ENCODE data around the gene TRMT61B.

TRMT61B gene

DNA sequence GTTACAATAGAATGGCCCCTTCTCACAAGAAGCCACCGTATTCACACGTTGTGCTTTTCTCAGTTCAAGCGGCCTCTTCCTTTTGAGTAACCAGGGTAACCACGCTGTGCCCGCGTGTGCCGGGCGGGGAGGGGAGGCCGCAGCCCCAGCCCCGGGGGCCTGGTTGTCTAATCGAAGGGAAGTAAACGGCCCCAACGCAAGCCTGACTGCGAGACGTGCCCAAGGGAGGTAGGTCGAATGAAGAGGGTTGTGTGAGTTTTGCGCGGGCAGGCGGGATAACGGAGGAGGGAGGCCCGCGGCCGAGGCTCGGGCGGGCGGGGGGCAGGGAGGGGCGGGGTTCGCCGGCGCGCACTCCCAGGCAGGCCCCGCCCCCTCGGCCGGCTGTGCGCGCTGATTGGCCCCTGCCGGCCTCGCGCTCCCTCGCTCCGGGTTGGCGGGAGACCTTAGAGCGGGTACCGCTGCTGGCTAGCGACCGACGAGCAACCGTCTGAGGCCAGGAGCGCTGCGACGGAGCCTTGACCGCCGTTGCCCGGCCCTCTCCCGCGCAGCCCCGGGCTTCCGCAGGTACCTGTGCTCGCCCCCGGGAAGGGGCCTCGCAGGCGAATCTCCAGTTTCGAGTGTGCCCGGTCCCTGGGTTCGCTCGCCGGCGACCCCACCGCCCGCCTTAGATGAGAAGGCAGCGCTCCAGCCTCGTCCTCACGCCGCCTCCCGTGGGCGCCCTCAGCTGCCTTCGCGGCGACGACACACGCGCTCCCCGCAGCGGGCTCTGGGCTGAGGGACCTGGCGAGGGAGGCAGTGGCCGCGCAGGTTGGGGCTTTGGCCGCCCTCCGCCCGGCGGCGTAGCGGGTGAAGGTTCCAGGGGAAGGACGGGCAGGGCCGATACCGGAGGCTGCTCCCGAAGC, 59.5 kb downstream of the TRMT61B start, which contains the start of gene SPDYA:
Gene SPDYA, plus strand, starts transcription at position 451 of the 902 bp plus-strand sequence. CDS start 5,181 bp downstream, outside the sequence.
- Histone ChIP-seq H3K9ac (ENCODE audit: low read length) (peak within 1 kb of the TSS; percentile 55), H3K9me3 (ENCODE audit: control insufficient read depth, low read depth, low read length) (no peaks in the 10 kb centered on the region), H3K27ac (ENCODE audit: low read length) (no peak within 1 kb of the TSS), H3K36me3 (ENCODE audit: control insufficient read depth, low read depth, low read length) (no peaks in the 10 kb centered on the region), H3K27me3 (ENCODE audit: control insufficient read depth, insufficient read depth, low read length) (peaks cover 31% of the 10 kb centered on the region), H3K4me1 (ENCODE audit: control insufficient read depth, low read depth, low read length) (peaks cover 5% of the 10 kb centered on the region), H3K4me3 (ENCODE audit: low read length) (peak within 1 kb of the TSS; percentile 56)

DNA sequence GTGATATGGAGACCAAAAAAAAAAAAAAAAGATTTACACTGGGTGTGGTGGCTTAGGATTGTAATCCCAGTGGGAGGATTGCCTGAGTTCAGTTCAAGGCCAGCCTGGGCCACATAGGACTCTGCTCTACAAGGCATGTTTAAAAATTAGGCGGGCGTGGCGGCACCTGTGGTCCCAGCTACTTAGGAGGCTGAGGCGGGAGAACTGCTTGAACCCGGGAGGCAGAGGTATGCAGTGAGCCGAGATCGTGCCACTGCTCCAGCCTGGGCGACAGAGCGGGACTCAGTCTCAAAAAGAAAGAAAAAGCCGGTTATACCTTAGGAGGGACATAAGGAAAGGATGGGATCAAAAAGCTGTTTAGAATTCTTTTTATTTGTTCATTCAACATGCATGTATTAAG, 60.2 kb downstream of the TRMT61B start:
- peak overlapping the region; percentile 56 for H3K4me3 ChIP-seq (ENCODE audit: low read length)
- peaks cover 31% of the 10 kb centered on the region for H3K27me3 ChIP-seq (ENCODE audit: control insufficient read depth, insufficient read depth, low read length)
- peaks cover 5% of the 10 kb centered on the region for H3K4me1 ChIP-seq (ENCODE audit: control insufficient read depth, low read depth, low read length)
- no peak overlapping the region for H3K27ac ChIP-seq (ENCODE audit: low read length)
- H3K9ac ChIP-seq (ENCODE audit: low read length), result peak overlapping the region; percentile 55
- no peaks in the 10 kb centered on the region for H3K36me3 ChIP-seq (ENCODE audit: control insufficient read depth, low read depth, low read length)
- no peaks in the 10 kb centered on the region for H3K9me3 ChIP-seq (ENCODE audit: control insufficient read depth, low read depth, low read length)

GRCh38 chr2:28802975-28803429, 67.1 kb downstream of the TRMT61B start:
- Histone ChIP-seq H3K27me3 (ENCODE audit: control insufficient read depth, insufficient read depth, low read length) (no peaks in the 10 kb centered on the region), H3K4me1 (ENCODE audit: control insufficient read depth, low read depth, low read length) (no peaks in the 10 kb centered on the region), H3K4me3 (ENCODE audit: low read length) (no peak overlapping the region), H3K27ac (ENCODE audit: low read length) (no peak overlapping the region), H3K36me3 (ENCODE audit: control insufficient read depth, low read depth, low read length) (peaks cover 30% of the 10 kb centered on the region), H3K9ac (ENCODE audit: low read length) (no peak overlapping the region), H3K9me3 (ENCODE audit: control insufficient read depth, low read depth, low read length) (no peaks in the 10 kb centered on the region)

GRCh38 chr2:28801726-28802125, 68.4 kb downstream of the TRMT61B start:
- no peaks in the 10 kb centered on the region for H3K4me1 ChIP-seq (ENCODE audit: control insufficient read depth, low read depth, low read length)
- no peak overlapping the region for H3K27ac ChIP-seq (ENCODE audit: low read length)
- no peak overlapping the region for H3K9ac ChIP-seq (ENCODE audit: low read length)
- H3K4me3 ChIP-seq (ENCODE audit: low read length), result no peak overlapping the region
- no peaks in the 10 kb centered on the region for H3K9me3 ChIP-seq (ENCODE audit: control insufficient read depth, low read depth, low read length)
- H3K36me3 ChIP-seq (ENCODE audit: control insufficient read depth, low read depth, low read length), result peaks cover 31% of the 10 kb centered on the region
- H3K27me3 ChIP-seq (ENCODE audit: control insufficient read depth, insufficient read depth, low read length), result no peaks in the 10 kb centered on the region
